ENCODE data around the gene RBM34.

Gene RBM34

DNA sequence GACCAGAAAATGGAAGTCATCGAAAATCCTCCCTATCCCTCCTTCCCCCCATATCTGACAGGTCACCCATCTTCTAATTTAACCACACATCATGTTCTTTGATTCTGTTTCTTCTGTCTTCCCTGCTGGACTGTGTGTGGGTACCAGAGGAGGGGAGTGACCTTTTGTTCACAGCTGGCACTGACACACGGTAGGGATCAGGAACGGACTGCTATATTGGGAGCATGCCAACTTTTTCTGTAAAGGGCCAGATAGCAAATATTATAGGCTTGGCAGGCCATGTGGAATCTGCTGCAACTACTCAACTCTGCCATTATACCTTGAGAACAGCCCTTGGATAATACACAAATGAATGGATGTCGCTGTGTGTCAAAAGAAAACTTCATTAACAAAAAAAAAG lies 24.9 kb downstream of the RBM34 start:
- H3K4me1 ChIP-seq (ENCODE audit: control insufficient read depth, low read length): no peaks in the 10 kb centered on the region
- no peaks in the 10 kb centered on the region for H3K9me2 ChIP-seq (replicated peaks; ENCODE audit: control insufficient read depth, low read length)
- H4K20me1 ChIP-seq (ENCODE audit: control insufficient read depth, insufficient read depth, low read depth, low read length): no peaks in the 10 kb centered on the region
- no peak for TF ChIP-seq EZH2phosphoT487 (IDR thresholded peaks at IDR 0.05; ENCODE audit: borderline replicate concordance, low read length)
- peaks cover 15% of the 10 kb centered on the region; the same call in 1 of the 2 replicates for H3F3A ChIP-seq (ENCODE audit: control insufficient read depth, insufficient read depth)
- no peaks in the 10 kb centered on the region; the same call in 1 of the 2 replicates for H3K79me2 ChIP-seq (ENCODE audit: control insufficient read depth, low read length)
- no peak overlapping the region for H3K4me2 ChIP-seq (ENCODE audit: low read length)
- H3K36me3 ChIP-seq (ENCODE audit: control insufficient read depth, low read length): peaks cover 73% of the 10 kb centered on the region
- no peak overlapping the region for H3K27ac ChIP-seq (ENCODE audit: low read depth, low read length)
- no peaks in the 10 kb centered on the region for H3K9me3 ChIP-seq (ENCODE audit: control insufficient read depth, insufficient read depth, low read length)
- no peak overlapping the region for H3K4me3 ChIP-seq (ENCODE audit: low read length)
- no peaks in the 10 kb centered on the region for H3K27me3 ChIP-seq (ENCODE audit: control insufficient read depth, low read length)

GRCh38 chr1:235134171-235134570 lies 26.9 kb downstream of the RBM34 start:
- Histone ChIP-seq H3K4me1 (ENCODE audit: control insufficient read depth, low read length) (peaks cover 2% of the 10 kb centered on the region), H3K27me3 (ENCODE audit: control insufficient read depth, low read length) (no peaks in the 10 kb centered on the region), H3K27ac (ENCODE audit: low read depth, low read length) (no peak overlapping the region), H3K9me3 (ENCODE audit: control insufficient read depth, insufficient read depth, low read length) (no peaks in the 10 kb centered on the region), H3F3A (ENCODE audit: control insufficient read depth, insufficient read depth) (peaks cover 18% of the 10 kb centered on the region), H3K4me3 (ENCODE audit: low read length) (no peak overlapping the region), H3K36me3 (ENCODE audit: control insufficient read depth, low read length) (peaks cover 69% of the 10 kb centered on the region), H3K9me2 (replicated peaks; ENCODE audit: control insufficient read depth, low read length) (no peaks in the 10 kb centered on the region), H3K4me2 (ENCODE audit: low read length) (no peak overlapping the region), H4K20me1 (ENCODE audit: control insufficient read depth, insufficient read depth, low read depth, low read length) (no peaks in the 10 kb centered on the region), H3K79me2 (ENCODE audit: control insufficient read depth, low read length) (no peaks in the 10 kb centered on the region; the same call in 1 of the 2 replicates)
- TF ChIP-seq EZH2phosphoT487 (IDR thresholded peaks at IDR 0.05; ENCODE audit: borderline replicate concordance, low read length): no peak
- TF ChIP-seq, protein P1, sequence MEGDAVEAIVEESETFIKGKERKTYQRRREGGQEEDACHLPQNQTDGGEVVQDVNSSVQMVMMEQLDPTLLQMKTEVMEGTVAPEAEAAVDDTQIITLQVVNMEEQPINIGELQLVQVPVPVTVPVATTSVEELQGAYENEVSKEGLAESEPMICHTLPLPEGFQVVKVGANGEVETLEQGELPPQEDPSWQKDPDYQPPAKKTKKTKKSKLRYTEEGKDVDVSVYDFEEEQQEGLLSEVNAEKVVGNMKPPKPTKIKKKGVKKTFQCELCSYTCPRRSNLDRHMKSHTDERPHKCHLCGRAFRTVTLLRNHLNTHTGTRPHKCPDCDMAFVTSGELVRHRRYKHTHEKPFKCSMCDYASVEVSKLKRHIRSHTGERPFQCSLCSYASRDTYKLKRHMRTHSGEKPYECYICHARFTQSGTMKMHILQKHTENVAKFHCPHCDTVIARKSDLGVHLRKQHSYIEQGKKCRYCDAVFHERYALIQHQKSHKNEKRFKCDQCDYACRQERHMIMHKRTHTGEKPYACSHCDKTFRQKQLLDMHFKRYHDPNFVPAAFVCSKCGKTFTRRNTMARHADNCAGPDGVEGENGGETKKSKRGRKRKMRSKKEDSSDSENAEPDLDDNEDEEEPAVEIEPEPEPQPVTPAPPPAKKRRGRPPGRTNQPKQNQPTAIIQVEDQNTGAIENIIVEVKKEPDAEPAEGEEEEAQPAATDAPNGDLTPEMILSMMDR (IDR thresholded peaks at IDR 0.05; ENCODE audit: low read depth, low read length, poor library complexity, severe bottlenecking): no peak

- Histone ChIP-seq H4K20me1 (ENCODE audit: control insufficient read depth, insufficient read depth, low read depth, low read length) (no peaks in the 10 kb centered on the region), H3K4me2 (ENCODE audit: low read length) (no peak overlapping the region), H3K79me2 (ENCODE audit: control insufficient read depth, low read length) (peaks cover 9% of the 10 kb centered on the region), H3K4me3 (ENCODE audit: low read length) (no peak overlapping the region), H3F3A (ENCODE audit: control insufficient read depth, insufficient read depth) (peaks cover 18% of the 10 kb centered on the region), H3K27me3 (ENCODE audit: control insufficient read depth, low read length) (no peaks in the 10 kb centered on the region), H3K36me3 (ENCODE audit: control insufficient read depth, low read length) (peaks cover 63% of the 10 kb centered on the region), H3K4me1 (ENCODE audit: control insufficient read depth, low read length) (peaks cover 6% of the 10 kb centered on the region), H3K9me3 (ENCODE audit: control insufficient read depth, insufficient read depth, low read length) (no peaks in the 10 kb centered on the region), H3K27ac (ENCODE audit: low read depth, low read length) (no peak overlapping the region), H3K9me2 (replicated peaks; ENCODE audit: control insufficient read depth, low read length) (no peaks in the 10 kb centered on the region)
- no peak for TF ChIP-seq EZH2phosphoT487 (IDR thresholded peaks at IDR 0.05; ENCODE audit: borderline replicate concordance, low read length)
- TF ChIP-seq, protein P1 (IDR thresholded peaks at IDR 0.05; ENCODE audit: low read depth, low read length, poor library complexity, severe bottlenecking): no peak
These were observed 28.0 kb downstream of the RBM34 start for GRCh38 chr1:235133086-235133485.

- TF ChIP-seq EZH2phosphoT487 (IDR thresholded peaks at IDR 0.05; ENCODE audit: borderline replicate concordance, low read length): no peak
- TF ChIP-seq, protein P1 (IDR thresholded peaks at IDR 0.05; ENCODE audit: low read depth, low read length, poor library complexity, severe bottlenecking): no peak
- Histone ChIP-seq H3K9me2 (replicated peaks; ENCODE audit: control insufficient read depth, low read length) (no peaks in the 10 kb centered on the region), H4K20me1 (ENCODE audit: control insufficient read depth, insufficient read depth, low read depth, low read length) (peaks cover 5% of the 10 kb centered on the region), H3K4me1 (ENCODE audit: control insufficient read depth, low read length) (peaks cover 8% of the 10 kb centered on the region), H3K79me2 (ENCODE audit: control insufficient read depth, low read length) (peaks cover 20% of the 10 kb centered on the region), H3K4me3 (ENCODE audit: low read length) (no peak overlapping the region), H3K27me3 (ENCODE audit: control insufficient read depth, low read length) (no peaks in the 10 kb centered on the region), H3K4me2 (ENCODE audit: low read length) (no peak overlapping the region), H3F3A (ENCODE audit: control insufficient read depth, insufficient read depth) (peaks cover 18% of the 10 kb centered on the region), H3K36me3 (ENCODE audit: control insufficient read depth, low read length) (peaks cover 63% of the 10 kb centered on the region), H3K27ac (ENCODE audit: low read depth, low read length) (no peak overlapping the region), H3K9me3 (ENCODE audit: control insufficient read depth, insufficient read depth, low read length) (no peaks in the 10 kb centered on the region)
These were observed 29.1 kb downstream of the RBM34 start for GRCh38 chr1:235131961-235132360.

Data from DOHH2 (cell line).